ENCODE measurements around the gene FBXW8.

Gene FBXW8

DNA sequence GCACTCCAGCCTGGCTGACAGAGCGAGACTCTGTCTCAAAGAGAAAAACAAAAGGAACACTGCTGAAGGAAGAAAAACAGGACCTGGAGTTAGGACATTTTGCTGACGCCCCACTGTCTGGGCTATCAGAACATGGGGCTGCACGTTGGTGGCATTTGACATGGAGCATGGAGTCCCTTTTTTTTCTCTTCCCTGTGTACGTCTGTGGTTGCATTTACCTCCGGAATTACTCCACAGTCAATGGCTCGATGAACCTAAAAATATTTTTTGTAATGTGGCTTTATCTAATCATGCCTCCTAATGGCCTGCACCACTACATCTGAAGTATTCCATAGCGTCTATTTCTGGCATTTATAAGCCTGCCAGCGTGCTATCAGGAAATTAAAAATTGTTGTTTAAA, 157.7 kb downstream of the FBXW8 start:
- Histone ChIP-seq H2AFZ (ENCODE audit: low read length, unreplicated experiment) (no peak overlapping the region), H3K27me3 (ENCODE audit: insufficient read depth, low read length) (peaks cover 31% of the 10 kb centered on the region), H3K4me1 (ENCODE audit: control insufficient read depth, insufficient read depth, low read length, unreplicated experiment) (no peaks in the 10 kb centered on the region), H3K27ac (ENCODE audit: low read depth, low read length) (no peak overlapping the region), H3K4me3 (ENCODE audit: low read depth, low read length) (no peak overlapping the region), H3K79me2 (ENCODE audit: control insufficient read depth, insufficient read depth, low read length, unreplicated experiment) (no peaks in the 10 kb centered on the region), H3K36me3 (ENCODE audit: insufficient read depth, low read length) (no peaks in the 10 kb centered on the region)

- Histone ChIP-seq H3K4me1 (ENCODE audit: control insufficient read depth, insufficient read depth, low read length, unreplicated experiment) (no peaks in the 10 kb centered on the region), H3K27me3 (ENCODE audit: insufficient read depth, low read length) (peaks cover 38% of the 10 kb centered on the region), H3K27ac (ENCODE audit: low read depth, low read length) (no peak overlapping the region), H3K4me3 (ENCODE audit: low read depth, low read length) (no peak overlapping the region), H3K79me2 (ENCODE audit: control insufficient read depth, insufficient read depth, low read length, unreplicated experiment) (no peaks in the 10 kb centered on the region), H2AFZ (ENCODE audit: low read length, unreplicated experiment) (no peak overlapping the region), H3K36me3 (ENCODE audit: insufficient read depth, low read length) (no peaks in the 10 kb centered on the region)
Measured at GRCh38 chr12:117069101-117069797, 158.5 kb downstream of the FBXW8 start.

DNA sequence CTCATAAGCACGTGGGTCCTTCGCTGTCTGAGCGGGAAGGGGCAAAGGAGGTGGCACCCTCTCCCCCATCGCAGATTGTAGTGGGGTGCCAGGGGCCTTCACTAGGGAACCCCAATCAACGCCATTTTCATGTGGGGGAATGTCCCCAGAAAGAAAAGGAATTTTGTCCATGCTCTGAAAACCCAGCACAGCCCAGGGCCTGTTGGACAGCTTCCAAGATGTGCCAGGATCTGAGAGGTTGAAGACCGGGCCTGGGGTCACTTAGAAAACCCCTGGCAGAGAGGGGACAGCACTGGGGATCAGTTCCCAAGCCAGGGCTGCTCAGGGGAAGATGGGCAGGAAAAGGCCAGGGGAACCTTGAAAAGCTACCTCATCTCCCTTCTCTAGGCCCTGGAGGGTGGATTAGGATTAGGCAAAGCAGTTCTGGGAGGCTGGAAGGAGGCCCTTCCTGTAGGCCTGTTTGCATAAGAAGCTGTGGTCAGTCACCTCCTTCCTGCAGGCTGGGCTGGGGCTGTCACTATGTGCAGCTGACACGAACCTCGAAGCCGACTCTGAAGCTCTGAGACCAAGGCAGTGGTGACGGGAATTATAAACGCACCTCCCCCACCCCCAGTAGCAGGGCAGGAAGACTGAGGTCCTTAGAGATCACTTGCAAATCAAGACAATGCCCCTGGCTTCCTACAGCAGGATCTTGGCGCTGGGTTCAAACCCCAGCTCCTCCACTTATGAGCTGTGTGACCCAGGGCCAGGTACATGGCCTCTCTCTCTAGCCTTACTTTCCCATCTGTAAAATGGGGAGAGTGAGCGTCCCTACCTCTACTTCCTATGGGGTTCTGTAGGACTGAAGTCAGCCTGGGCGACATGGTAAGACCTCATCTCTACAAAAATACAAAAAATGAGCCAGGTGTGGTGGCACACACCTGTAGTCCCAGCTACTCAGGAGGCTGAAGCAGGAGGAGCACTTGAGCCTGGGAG, 159.5 kb downstream of the FBXW8 start:
- Histone ChIP-seq H3K4me3 (ENCODE audit: low read depth, low read length) (no peak overlapping the region), H3K27me3 (ENCODE audit: insufficient read depth, low read length) (peaks cover 38% of the 10 kb centered on the region), H3K27ac (ENCODE audit: low read depth, low read length) (no peak overlapping the region), H3K79me2 (ENCODE audit: control insufficient read depth, insufficient read depth, low read length, unreplicated experiment) (no peaks in the 10 kb centered on the region), H3K4me1 (ENCODE audit: control insufficient read depth, insufficient read depth, low read length, unreplicated experiment) (no peaks in the 10 kb centered on the region), H3K36me3 (ENCODE audit: insufficient read depth, low read length) (no peaks in the 10 kb centered on the region), H2AFZ (ENCODE audit: low read length, unreplicated experiment) (no peak overlapping the region)

DNA sequence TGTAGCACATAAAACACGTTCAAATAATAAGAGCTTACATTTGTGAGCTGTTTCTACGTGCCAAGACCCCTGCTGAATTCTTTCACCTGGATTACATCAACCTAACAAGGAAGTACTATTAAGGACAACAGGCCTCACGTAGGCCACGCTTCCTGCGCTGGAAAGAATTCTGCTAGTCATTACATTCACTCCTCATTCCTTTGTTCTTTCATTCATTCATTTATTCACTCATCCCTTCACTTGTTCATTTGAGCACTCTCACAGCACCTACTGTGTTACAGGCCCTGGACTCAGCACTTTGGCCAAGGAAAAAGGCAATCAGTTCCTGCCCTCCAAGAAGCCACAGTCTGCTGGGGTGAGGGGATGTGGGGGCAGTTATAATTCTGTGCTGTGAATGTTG, 160.3 kb downstream of the FBXW8 start:
- Histone ChIP-seq H3K4me3 (ENCODE audit: low read depth, low read length) (no peak overlapping the region), H3K27ac (ENCODE audit: low read depth, low read length) (no peak overlapping the region), H2AFZ (ENCODE audit: low read length, unreplicated experiment) (no peak overlapping the region), H3K4me1 (ENCODE audit: control insufficient read depth, insufficient read depth, low read length, unreplicated experiment) (no peaks in the 10 kb centered on the region), H3K36me3 (ENCODE audit: insufficient read depth, low read length) (no peaks in the 10 kb centered on the region), H3K79me2 (ENCODE audit: control insufficient read depth, insufficient read depth, low read length, unreplicated experiment) (no peaks in the 10 kb centered on the region), H3K27me3 (ENCODE audit: insufficient read depth, low read length) (peaks cover 38% of the 10 kb centered on the region)

GRCh38 chr12:117072106-117072505, 161.4 kb downstream of the FBXW8 start:
- Histone ChIP-seq H3K4me3 (ENCODE audit: low read depth, low read length) (no peak overlapping the region), H3K27ac (ENCODE audit: low read depth, low read length) (no peak overlapping the region), H3K36me3 (ENCODE audit: insufficient read depth, low read length) (no peaks in the 10 kb centered on the region), H3K4me1 (ENCODE audit: control insufficient read depth, insufficient read depth, low read length, unreplicated experiment) (no peaks in the 10 kb centered on the region), H3K27me3 (ENCODE audit: insufficient read depth, low read length) (peaks cover 46% of the 10 kb centered on the region), H2AFZ (ENCODE audit: low read length, unreplicated experiment) (no peak overlapping the region), H3K79me2 (ENCODE audit: control insufficient read depth, insufficient read depth, low read length, unreplicated experiment) (no peaks in the 10 kb centered on the region)

- Histone ChIP-seq H2AFZ (ENCODE audit: low read length, unreplicated experiment) (no peak overlapping the region), H3K4me1 (ENCODE audit: control insufficient read depth, insufficient read depth, low read length, unreplicated experiment) (no peaks in the 10 kb centered on the region), H3K79me2 (ENCODE audit: control insufficient read depth, insufficient read depth, low read length, unreplicated experiment) (no peaks in the 10 kb centered on the region), H3K27ac (ENCODE audit: low read depth, low read length) (no peak overlapping the region), H3K36me3 (ENCODE audit: insufficient read depth, low read length) (no peaks in the 10 kb centered on the region), H3K4me3 (ENCODE audit: low read depth, low read length) (no peak overlapping the region), H3K27me3 (ENCODE audit: insufficient read depth, low read length) (peaks cover 54% of the 10 kb centered on the region)
Measured at GRCh38 chr12:117072736-117073490, 162.2 kb downstream of the FBXW8 start.

GRCh38 chr12:117073611-117074010, 162.9 kb downstream of the FBXW8 start:
- no peak overlapping the region for H2AFZ ChIP-seq (ENCODE audit: low read length, unreplicated experiment)
- no peak overlapping the region for H3K27ac ChIP-seq (ENCODE audit: low read depth, low read length)
- no peaks in the 10 kb centered on the region for H3K79me2 ChIP-seq (ENCODE audit: control insufficient read depth, insufficient read depth, low read length, unreplicated experiment)
- no peaks in the 10 kb centered on the region for H3K4me1 ChIP-seq (ENCODE audit: control insufficient read depth, insufficient read depth, low read length, unreplicated experiment)
- no peaks in the 10 kb centered on the region for H3K36me3 ChIP-seq (ENCODE audit: insufficient read depth, low read length)
- no peak overlapping the region for H3K4me3 ChIP-seq (ENCODE audit: low read depth, low read length)
- peaks cover 61% of the 10 kb centered on the region for H3K27me3 ChIP-seq (ENCODE audit: insufficient read depth, low read length)

DNA sequence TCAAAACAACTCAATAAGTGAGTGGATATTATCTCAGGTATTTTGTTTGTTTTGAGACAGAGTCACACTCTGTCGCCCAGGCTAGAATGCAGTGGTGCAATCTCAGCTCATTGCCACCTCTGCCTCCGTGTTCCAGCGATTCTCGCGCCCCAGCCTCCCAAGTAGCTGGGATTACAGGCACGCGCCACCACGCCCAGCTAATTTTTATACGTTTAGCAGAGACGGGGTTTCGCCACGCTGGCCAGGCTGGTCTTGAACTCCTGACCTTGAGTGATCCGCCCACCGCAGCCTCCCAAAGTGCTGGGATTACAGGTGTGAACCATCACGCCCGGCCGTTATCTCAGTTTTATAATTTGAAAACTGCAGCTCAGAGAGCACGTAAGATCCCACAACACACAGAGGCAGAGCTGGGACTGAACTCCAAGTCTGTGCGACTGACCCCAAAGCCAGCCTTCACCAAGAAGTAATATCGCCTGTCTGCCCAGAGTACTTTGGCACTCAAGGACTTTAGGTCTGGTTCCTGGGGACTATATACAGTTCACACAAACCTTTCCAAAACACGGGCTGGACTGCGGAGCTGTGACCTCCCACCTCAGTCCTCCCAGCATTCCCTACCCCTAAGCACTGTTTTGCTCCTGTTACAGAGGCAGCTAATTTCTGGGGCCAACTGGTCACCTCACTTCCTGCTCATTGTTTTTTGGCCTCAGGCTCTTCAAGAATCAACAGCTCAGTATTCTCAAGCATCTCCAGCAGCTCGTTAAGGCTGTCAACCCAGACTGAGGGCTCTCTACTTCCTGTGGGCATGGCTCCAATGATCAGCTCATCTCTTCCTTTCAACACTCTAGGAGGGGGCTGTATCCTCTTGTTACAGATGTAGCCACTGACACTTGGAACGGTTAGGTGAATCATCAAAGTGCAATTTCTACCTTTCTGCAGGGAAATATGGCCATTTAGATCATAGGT, 165.9 kb downstream of the FBXW8 start:
- no peak overlapping the region for H2AFZ ChIP-seq (ENCODE audit: low read length, unreplicated experiment)
- H3K36me3 ChIP-seq (ENCODE audit: insufficient read depth, low read length): no peaks in the 10 kb centered on the region
- no peak overlapping the region for H3K4me3 ChIP-seq (ENCODE audit: low read depth, low read length)
- peaks cover 82% of the 10 kb centered on the region for H3K27me3 ChIP-seq (ENCODE audit: insufficient read depth, low read length)
- no peak overlapping the region for H3K27ac ChIP-seq (ENCODE audit: low read depth, low read length)
- no peaks in the 10 kb centered on the region for H3K4me1 ChIP-seq (ENCODE audit: control insufficient read depth, insufficient read depth, low read length, unreplicated experiment)
- no peaks in the 10 kb centered on the region for H3K79me2 ChIP-seq (ENCODE audit: control insufficient read depth, insufficient read depth, low read length, unreplicated experiment)

- H3K4me1 ChIP-seq (ENCODE audit: control insufficient read depth, insufficient read depth, low read length, unreplicated experiment): no peaks in the 10 kb centered on the region
- H3K27me3 ChIP-seq (ENCODE audit: insufficient read depth, low read length): peaks cover 79% of the 10 kb centered on the region
- no peak overlapping the region for H3K27ac ChIP-seq (ENCODE audit: low read depth, low read length)
- no peaks in the 10 kb centered on the region for H3K79me2 ChIP-seq (ENCODE audit: control insufficient read depth, insufficient read depth, low read length, unreplicated experiment)
- H2AFZ ChIP-seq (ENCODE audit: low read length, unreplicated experiment): no peak overlapping the region
- H3K36me3 ChIP-seq (ENCODE audit: insufficient read depth, low read length): no peaks in the 10 kb centered on the region
- no peak overlapping the region for H3K4me3 ChIP-seq (ENCODE audit: low read depth, low read length)
Measured at GRCh38 chr12:117079487-117079886, 168.7 kb downstream of the FBXW8 start.
